Hematopoietic multipotent progenitor cell (in vitro differentiated cells): ENCODE results near the gene SCAMP3. TPM values are rescaled to one million over a fixed set of nuclear protein-coding genes. Genes with fewer than 3 reads are reported as not detected.
"Not testable (repeated sequence)": the region's sequence is repeated elsewhere in the genome, so short reads cannot be mapped to it uniquely, and the experiment has no call there.

ENCODE experiments used
- DNase-seq, 3 donors: peaks; one replicate each; pipeline ENCODE4 v3.0.0-alpha.2; 2011 to 2015; ENCODE audit warnings: low read depth in 2 of 3, low spot score in 2 of 3
- total RNA-seq: library from RNA; depleted of rRNA; stranded (reverse); fragments of >200 nt; gene quantifications from one replicate; pipeline ENCODE4 v1.2.3, GENCODE V29; 2012

The SCAMP3 gene
- total RNA-seq, 1 donor: 55.7 TPM

DNA sequence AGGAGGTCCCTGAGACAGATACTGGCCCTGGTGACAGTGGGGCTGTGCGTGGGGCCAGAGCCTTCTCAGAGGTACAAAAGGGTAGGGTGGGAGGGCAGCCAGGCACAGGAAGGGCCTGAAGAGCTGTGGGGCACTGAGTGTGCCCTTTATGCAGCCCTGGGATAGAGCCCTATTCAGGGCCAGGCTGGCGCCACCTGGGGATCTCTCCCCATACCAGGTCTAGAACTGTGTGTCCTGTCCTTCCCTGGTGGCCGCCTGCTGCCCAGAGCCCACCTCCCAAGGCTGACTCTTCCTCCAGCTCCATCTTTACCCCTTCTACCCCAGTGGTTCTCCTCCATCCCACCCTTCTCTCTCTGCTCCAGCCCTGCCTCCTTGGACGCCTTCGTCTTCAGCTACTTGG lies 28.7 kb downstream of the SCAMP3 start:
- not testable (repeated sequence) for DNase-seq

DNA sequence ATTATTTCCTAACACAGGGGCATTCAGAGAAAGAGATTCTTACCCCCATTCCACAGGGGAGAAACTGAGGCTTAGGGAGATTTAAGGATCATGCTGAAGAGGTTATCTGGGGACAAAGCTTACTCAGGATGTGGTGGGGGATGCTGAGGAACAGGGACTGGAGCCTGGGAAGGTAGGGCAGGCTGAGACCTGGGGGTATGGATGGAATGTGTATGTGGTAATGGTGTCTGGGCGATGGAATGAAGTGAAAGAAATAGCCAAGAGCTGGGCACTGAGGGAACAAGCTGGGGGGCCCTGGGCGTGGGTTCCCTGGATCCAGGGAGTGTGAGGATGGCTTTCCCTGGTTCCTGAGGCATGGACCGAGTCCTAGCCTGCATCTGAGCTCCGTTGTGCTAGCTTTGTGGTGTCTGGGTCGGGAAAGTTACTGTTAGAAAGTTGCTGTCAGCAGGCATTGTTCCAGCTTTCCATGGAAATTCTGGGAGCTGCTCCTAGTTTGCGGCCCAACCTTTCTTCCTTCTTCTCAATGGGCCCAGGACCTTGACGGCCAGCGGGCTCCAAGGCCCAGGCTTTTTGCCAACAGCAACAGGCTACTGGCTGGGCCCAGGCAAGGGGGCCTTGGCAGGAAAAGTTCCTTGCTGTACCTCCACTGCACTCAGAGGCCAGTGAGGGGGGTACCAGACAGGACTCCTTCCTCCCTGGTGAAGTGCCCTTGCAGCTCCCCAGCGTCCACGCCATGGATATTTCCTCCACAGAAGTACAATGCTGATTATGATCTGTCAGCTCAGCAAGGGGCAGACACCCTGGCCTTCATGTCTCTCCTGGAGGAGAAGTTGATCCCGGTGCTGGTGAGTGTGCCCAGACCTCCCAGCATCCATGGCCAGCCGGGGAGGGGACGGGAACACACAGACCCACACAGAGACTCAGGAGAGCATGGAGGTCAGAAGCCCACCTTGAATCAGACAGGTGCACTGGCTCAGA lies 29.9 kb downstream of the SCAMP3 start:
- DNase-seq: not testable (repeated sequence)

DNA sequence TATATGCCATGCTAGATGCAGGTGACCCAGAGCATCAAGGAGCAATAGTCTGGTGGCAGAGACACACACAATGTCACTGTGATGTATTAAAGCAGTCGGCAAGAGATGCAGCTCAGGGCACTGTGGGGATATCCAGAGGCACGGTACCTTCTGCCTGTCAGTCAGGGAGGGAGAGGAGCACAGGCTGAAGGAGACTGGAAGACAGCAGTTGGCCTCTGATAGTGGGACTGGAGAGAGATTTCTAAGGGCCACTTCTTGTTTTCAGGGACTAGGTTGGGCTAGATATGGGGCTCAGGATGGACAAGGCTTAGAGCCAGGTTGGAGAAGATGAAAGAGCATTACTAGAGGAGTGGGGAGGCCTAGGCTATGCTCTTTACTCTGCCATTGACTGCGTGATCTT lies 30.9 kb downstream of the SCAMP3 start:
- DNase-seq: not testable (repeated sequence)

DNA sequence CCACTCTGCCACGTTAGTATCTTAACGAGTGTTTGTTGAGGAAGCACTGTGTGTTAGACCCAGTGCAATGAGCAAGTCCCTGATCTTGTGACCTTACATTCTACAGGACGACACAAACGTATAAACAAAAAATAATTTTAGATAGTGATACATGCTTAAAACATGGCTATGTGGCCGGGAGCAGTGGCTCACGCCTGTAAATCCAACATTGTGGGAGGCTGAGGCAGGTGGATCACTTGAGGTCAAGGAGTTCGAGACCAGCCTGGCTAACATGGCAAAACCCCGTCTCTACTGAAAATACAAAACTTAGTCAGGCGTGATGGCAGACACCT lies 34.1 kb downstream of the SCAMP3 start:
- DNase-seq: no peak

DNA sequence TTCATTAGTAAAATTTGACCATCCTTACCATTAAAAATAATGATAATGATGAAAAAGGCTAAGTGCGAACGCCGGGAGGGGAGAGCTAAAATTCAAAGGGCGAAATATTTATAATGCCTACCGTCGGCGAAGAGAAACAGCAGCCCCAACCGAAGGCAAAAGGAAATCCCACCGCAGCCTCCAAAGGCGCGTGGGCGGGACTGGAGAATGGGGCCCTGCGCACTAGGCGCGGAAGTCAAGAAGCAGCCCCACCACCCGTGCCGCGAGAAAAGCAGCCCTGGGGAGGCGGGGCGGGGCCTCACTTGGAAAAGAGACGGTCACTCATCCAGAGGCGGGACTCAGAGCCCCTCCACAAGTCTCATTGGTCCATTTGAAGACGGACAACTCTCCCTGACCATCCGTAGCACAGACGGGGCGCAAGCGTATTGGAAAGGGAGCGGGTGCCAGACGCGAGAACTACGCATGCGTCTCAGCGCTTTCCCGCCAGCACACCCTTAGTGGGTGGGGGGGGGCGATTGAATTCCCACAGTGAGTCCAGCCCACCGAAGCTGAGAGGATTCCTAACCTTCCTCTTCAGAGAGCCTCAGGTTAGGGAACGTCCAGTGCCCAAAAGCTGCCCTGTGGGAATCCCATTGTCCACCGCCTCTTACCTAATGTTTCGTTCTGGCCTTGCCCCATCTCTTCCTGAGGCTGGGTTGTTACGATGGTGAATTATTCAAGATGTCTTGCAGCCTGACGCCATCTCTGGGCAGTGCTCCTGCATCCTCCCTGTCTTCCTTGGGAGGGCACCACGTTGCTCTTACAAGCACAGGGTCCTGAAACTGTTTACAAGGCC lies 34.7 kb downstream of the SCAMP3 start:
- peak; percentile 88 to 100 (median 99) for DNase-seq

DNA sequence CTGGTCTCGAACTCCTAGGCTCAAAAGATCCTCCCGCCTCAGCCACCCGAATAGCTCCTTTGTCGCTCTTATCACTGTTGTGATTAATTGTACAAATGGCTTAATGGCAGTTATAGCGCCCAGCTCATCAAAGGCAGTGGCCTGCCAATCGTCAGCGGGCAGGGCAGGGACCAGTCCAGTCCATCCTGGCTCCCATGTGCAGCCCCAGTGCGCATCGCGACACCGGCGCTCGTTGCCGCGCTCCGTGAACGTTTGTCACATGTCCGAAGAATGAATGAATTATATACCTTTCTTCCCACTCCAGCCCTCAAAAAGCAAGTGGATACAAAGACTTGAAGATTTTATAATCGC lies 35.3 kb downstream of the SCAMP3 start:
- no peak for DNase-seq

DNA sequence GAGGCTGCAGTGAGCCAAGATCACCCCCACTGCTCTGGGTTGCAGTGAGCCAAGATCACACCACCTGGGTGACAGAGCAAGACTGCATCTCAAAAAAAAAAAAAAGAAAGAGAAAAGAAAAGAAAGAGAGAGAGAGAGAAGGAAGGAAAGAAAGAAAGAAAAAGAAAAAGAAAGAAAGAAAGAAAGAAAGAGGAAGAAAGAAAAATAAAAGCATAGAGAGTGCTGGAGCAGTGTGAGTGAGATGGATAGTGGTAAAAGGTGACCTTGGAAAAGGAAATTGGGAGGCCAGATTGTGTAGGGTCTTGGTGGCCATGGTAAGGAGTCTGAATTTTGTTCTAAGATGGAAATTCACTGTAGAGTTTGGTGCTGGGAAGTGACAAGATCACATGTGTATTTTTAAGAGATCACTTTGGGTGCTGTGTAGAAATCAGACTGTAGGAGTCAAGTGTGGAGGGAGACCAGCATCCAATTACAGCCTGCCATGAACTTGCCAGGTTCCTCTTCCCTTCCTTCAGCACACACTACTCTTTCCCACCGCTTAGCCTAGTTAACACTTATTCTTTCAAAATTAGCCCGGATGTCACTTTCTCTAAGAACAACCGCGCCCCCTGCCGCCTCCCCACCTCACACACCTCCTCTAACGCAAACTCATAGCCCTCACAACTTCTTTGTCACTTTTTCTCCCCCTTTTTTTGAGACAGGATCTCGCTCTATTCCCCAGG lies 35.8 kb downstream of the SCAMP3 start:
- peak; percentile 59 to 95 (median 90) for DNase-seq

DNA sequence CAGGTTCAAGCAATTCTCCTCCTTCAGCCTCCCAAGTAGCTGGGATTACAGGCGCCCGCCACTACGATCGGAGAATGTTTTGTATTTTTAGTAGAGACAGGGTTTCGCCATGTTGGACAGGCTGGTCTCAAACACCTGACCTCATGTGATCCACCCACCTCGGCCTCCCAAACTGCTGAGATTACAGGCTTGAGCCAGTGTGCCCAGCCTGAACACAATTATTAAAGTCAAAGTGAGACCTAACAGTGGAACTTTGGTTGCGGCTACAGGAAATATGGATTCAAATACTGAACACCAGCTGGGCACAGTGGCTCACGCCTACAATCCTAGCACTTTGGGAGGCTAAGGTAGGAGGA lies 36.8 kb downstream of the SCAMP3 start:
- not testable (repeated sequence) for DNase-seq

DNA sequence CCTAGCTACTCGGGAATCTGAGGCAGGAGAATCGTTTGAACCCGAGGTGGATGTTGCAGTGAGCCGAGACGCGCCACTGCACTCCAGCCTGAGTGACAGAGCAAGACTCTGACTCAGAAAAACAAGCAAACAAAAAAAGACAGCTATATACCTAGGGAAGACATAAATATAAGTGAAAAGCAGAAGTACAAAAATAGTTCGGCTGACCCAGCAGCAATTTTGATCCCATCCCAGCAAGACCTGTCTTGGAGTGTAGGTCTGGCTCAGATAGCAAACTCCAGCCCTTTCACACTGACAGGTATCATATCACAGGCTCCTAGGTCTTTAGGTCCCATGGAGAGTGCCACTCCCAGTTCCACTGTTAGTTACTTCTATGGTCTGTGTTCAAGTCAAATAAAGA lies 39.1 kb downstream of the SCAMP3 start:
- DNase-seq: peak in 1 of 3 donors; percentile 23

DNA sequence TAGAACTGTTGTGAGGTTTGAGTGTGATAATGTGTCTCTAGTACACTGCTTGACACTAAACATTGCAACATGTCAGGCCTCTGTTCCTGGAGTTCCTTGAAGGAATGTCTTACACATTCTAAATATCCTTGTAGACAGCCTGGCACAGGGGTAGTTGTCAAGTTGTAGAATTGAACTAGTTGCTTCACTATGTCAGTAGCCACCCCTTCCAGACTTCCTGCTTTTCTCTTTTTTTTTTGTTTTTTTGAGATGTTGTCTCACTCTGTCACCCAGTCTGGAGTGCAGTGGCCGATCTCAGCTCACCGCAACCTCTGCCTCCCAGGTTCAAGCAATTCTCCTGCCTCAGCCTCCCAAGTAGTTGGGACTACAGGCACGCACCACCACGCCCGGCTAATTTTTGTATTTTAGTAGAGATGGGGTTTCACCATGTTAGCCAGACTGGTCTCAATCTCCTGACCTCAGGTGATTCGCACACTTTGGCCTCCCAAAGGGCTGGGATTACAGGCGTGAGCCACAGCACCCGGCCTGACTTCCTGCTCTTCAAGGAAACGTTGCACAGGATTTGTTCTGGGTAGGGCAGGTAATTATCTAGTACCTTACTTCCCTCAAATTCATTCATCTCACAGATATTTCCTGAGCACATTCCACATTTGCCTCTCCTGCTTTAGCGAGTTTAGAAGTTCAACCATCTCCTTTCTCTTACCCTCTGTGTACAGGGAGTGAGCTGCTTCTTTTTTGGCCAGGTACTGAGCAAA lies 41.8 kb downstream of the SCAMP3 start:
- not testable (repeated sequence) for DNase-seq

DNA sequence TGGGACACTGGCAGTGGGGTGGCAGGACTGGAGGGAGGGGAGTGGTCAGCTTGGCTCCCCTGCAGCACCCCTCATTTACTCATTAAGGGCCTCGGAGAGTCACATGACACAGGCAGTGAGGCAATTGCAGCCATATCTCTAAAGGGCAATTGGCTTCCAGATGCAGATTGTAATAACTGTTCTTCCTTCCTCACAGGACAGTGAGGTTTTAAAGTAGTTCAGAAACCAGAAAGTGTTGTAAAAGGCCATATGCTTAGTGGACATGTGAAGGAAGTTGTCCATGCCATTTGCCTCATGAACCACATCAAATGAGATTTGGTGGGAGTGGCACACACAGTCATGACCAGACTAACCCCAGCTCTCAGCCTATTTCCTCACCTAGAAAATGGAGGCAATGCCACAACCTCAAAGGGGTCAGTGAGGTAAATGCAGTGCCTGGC lies 42.5 kb downstream of the SCAMP3 start:
- DNase-seq: peak in 1 of 3 donors; percentile 52

DNA sequence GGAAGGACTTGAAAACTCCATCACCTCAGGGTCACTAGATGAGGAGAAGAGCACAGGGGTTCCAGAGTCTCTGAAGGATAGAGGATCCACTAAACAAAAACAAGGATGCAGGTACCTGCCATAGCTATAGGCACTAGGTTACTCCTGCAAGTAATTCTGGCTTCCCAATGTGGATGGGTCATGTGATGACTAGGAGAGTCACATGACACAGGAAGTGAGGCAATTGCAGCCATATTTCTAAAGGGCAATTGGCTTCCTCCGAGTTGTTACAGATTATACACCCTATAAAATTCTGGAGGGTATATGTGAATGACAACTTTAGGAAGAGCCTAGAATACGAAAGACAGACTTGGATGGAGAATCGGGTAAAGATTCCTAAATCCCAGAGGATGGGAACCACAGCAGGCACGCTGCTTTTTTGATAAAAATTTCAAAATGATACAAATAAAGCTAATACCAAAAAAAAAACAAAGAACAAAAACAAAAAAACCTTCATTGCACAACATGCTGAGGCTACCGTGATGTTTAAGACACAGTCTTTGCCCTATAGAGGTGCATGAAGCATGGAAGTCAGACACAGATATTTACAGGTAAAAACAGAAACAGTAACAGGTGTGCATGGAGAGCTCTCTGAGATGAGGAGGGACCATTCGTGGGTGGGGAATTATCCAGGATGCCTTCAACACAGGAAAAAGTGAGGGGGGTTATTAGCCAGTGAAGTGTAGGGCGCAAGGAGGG lies 43.1 kb downstream of the SCAMP3 start:
- peak in 1 of 3 donors; percentile 74 for DNase-seq

DNA sequence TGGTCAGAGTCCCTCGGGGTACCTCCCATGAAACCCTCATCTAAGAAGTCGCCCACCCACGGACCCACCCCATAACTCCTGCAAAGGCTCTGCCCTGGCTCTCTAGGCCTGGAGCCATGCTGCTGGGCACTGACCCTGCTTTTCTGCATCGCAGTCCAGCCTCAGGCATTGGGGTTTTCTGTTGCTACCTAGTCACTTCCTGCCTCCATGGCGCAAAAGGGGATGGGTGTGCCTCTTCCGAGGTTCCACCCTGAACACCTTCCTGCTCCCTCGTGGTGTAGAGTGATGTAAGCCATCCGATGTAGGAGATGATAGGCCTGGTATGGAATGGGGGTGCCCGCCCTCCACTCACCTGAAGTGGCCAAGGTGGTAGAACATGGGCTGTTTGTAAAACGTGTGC lies 47.5 kb downstream of the SCAMP3 start:
- not testable (repeated sequence) for DNase-seq

DNA sequence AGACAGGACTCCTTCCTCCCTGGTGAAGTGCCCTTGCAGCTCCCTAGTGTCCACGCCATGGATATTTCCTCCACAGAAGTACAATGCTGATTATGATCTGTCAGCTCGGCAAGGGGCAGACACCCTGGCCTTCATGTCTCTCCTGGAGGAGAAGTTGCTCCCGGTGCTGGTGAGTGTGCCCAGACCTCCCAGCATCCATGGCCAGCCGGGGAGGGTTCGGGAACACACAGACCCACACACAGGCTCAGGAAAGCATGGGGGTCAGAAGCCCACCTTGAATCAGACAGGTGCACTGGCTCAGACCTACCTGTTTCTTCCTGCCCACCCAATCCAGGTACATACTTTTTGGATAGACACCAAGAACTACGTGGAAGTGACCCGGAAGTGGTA lies 50.1 kb downstream of the SCAMP3 start:
- not testable (repeated sequence) for DNase-seq

DNA sequence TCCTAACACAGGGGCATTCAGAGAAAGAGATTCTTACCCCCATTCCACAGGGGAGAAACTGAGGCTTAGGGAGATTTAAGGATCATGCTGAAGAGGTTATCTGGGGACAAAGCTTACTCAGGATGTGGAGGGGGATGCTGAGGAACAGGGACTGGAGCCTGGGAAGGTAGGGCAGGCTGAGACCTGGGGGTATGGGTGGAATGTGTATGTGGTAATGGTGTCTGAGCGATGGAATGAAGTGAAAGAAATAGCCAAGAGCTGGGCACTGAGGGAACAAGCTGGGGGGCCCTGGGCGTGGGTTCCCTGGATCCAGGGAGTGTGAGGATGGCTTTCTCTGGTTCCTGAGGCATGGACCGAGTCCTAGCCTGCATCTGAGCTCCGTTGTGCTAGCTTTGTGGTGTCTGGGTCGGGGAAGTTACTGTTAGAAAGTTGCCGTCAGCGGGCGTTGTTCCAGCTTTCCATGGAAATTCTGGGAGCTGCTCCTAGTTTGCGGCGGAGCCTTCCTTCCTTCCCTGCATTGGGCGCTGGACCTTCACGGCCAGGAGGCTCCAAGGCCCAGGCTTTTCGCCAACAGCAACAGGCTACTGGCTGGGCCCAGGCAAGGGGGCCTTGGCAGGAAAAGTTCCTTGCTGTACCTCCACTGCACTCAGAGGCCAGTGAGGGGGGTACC lies 50.6 kb downstream of the SCAMP3 start:
- not testable (repeated sequence) for DNase-seq

DNA sequence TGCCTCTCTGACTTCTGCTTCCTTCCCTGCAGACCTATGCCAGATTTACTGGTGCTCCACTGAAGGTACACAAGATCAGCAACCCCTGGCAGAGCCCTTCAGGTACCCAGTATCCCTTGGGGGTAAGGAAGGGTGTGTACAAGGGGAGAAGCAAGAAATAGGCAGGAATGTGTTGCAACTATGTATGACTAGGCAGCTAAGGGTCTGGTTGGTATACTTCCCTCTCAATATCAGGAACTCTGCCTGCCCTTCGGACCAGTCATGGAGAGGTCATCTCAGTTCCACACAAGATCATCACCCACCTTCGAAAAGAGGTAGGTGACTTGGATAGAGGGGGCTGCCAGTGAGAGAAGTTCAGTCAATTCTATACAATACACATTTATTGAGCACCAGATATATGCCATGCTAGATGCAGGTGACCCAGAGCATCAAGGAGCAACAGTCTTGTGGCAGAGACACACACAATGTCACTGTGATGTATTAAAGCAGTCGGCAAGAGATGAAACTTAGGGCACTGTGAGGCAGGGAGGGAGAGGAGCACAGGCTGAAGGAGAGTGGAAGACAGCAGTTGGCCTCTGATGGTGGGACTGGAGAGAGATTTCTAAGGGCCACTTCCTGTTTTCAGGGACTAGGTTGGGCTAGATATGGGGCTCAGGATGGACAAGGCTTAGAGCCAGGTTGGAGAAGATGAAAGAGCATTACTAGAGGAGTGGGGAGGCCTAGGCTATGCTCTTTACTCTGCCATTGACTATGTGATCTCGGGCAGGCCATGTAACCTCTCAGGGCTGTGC lies 51.7 kb downstream of the SCAMP3 start:
- DNase-seq: no peak

DNA sequence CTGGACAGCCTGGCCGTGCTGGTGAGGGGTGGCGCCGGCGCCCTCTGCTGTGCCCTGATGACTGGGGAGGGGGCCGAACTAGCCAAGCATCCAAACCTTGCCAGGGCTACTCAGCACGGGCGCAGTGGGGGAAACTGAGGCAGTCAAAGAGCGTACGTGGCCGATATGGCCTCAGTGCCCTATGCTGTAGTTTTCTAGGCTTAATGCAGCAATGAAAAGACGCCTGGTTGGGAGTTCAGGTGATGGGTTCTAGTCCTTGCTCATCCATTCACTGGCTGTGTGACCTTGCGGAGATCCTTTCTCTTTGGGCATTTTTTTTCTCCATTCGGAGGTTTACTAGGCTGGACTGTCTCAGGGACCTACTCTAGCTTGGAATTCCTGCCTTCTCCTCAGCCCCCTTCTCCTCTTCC lies 52.8 kb downstream of the SCAMP3 start:
- no peak for DNase-seq
